ENCODE measurements around the gene ZNF282. TPM values are rescaled to one million over a fixed set of nuclear protein-coding genes. Genes with fewer than 3 reads are reported as not detected.

Gene ZNF282
- total and polyA plus RNA-seq, 9 of the 15 experiments (the other 6 are each of a cell fraction or from before 2014, with no cell fraction given), result 0.76 to 58.6 (median 17.4) TPM

DNA sequence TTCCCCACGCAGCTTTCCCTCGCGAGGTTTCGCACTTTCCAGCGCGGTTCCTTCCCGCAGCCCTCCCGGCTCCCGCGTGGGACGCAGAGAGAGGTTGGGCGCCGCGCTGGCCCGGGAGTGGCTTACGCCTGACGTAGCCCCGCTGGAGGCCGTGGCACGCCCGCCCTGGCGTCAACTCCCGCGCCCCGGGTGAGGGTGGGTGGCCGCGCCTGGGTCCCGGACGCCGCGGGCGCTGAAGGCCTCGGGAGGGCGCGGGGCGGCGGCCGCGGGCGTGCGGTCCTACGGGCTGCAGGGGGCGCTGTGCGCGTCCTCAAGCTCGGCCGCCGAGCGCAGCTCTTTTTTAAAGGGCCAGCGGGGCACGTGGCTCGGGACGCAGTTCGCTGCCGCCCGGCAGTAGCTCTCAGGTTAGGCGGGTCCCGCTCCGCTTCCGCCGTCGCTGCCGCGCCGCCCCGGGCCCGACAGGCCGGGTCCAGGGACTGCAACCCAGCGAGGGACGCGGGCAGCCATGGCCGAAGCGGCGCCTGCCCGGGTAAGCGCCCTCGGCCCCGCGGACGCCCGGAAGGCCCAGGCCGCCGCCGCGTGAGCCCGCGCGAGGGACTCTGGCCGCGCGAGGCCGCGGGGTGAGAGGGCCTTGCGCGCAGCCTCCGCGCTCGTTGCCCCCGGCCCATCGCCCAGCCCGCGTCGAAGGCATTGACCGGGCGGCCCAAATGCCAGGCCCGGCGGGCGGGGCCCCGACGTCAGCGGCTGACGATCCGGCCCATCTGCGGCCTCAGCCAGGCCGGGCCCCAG, 66.7 kb downstream of the ZNF282 start, which contains the start of gene ZNF783 (continued):
- no peak for TF ChIP-seq ZNF140 (CRISPR knock-in tag; IDR thresholded peaks at IDR 0.05)
- no peak for TF ChIP-seq PCBP1 (IDR thresholded peaks at IDR 0.05; ENCODE audit: low read depth, low read length, poor library complexity, severe bottlenecking)
- TF ChIP-seq, protein P1, sequence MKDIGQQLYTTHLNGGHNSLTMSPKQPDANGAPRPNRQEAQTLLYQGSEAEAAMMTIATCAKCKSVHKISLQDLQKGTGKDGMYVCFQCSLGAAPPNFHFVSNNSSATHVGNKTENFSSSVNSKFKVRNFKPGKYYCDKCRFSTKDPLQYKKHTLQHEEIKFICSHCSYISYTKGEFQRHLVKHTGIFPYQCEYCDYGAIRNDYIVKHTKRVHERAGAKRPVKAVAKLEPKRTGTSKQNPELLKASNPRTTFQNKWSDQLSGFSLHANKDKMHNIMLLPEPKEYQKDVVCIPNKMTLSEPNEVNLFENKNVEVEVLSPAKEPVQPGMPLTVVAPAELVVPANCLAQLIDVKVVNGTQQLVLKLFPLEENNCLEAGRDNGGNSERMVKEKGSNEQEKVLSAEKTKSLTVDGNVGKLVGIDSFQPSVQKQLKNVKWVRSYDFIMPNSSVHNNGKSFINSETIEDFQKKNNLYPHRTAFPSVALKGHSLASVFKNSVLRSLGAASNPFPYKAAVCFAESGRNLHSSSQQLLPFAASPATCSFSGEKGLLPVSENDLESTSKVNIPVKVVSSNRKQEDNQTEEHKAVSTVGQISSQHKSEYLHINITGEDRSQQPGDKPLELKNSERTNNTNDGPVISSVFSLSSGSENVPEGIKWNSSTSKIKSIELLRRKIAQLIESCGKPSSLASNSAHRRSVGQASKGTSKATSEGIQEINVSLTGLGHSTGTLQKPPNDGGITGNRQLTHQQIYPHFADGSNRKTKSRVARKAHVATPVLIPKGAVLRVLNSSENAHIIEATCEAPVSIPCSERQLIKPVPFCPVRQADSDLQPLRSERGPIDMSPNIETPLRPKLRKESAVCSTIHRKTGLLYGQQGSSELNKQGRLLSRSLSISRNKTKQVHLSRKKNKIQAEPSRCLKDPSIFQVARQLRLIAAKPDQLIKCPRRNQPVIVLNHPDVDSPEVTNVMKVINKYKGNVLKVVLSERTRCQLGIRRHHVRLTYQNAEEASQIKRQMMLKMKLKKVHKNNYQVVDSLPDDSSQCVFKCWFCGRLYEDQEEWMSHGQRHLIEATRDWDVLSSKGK (CRISPR knock-in tag; IDR thresholded peaks at IDR 0.05), result no peak
- no peak for TF ChIP-seq PHB2 (IDR thresholded peaks at IDR 0.05; ENCODE audit: low read depth)
- TF ChIP-seq MXI1 (IDR thresholded peaks at IDR 0.05; ENCODE audit: low read depth, low read length), result peak; percentile 90
- TF ChIP-seq KDM4B (IDR thresholded peaks at IDR 0.05; ENCODE audit: borderline replicate concordance in 2 of 2, low read depth in 1 of 2), result no peak
- TF ChIP-seq, protein P2, sequence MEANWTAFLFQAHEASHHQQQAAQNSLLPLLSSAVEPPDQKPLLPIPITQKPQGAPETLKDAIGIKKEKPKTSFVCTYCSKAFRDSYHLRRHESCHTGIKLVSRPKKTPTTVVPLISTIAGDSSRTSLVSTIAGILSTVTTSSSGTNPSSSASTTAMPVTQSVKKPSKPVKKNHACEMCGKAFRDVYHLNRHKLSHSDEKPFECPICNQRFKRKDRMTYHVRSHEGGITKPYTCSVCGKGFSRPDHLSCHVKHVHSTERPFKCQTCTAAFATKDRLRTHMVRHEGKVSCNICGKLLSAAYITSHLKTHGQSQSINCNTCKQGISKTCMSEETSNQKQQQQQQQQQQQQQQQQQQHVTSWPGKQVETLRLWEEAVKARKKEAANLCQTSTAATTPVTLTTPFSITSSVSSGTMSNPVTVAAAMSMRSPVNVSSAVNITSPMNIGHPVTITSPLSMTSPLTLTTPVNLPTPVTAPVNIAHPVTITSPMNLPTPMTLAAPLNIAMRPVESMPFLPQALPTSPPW (CRISPR knock-in tag; IDR thresholded peaks at IDR 0.05), result no peak
- peak; percentile 66; the same call in 1 of the 2 replicates for TF ChIP-seq PHF8 (IDR thresholded peaks at IDR 0.05; ENCODE audit: borderline replicate concordance, low read length)
- TF ChIP-seq TRIM28 (IDR thresholded peaks at IDR 0.05), result no peak
- no peak for TF ChIP-seq TAF15 (IDR thresholded peaks at IDR 0.05; ENCODE audit: low read depth, low read length)
- TF ChIP-seq GTF2E2 (tag; IDR thresholded peaks at IDR 0.05), result no peak
- TF ChIP-seq, protein P3, sequence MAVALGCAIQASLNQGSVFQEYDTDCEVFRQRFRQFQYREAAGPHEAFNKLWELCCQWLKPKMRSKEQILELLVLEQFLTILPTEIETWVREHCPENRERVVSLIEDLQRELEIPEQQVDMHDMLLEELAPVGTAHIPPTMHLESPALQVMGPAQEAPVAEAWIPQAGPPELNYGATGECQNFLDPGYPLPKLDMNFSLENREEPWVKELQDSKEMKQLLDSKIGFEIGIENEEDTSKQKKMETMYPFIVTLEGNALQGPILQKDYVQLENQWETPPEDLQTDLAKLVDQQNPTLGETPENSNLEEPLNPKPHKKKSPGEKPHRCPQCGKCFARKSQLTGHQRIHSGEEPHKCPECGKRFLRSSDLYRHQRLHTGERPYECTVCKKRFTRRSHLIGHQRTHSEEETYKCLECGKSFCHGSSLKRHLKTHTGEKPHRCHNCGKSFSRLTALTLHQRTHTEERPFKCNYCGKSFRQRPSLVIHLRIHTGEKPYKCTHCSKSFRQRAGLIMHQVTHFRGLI (CRISPR knock-in tag; IDR thresholded peaks at IDR 0.05), result 0 out of 2 replicates have a peak, but pooled peaks have one; percentile 21
- TF ChIP-seq SAP30 (IDR thresholded peaks at IDR 0.05; ENCODE audit: borderline replicate concordance, insufficient read depth, low read depth, low read length, poor library complexity, severe bottlenecking), result peak; percentile 91
- TF ChIP-seq, protein P4, sequence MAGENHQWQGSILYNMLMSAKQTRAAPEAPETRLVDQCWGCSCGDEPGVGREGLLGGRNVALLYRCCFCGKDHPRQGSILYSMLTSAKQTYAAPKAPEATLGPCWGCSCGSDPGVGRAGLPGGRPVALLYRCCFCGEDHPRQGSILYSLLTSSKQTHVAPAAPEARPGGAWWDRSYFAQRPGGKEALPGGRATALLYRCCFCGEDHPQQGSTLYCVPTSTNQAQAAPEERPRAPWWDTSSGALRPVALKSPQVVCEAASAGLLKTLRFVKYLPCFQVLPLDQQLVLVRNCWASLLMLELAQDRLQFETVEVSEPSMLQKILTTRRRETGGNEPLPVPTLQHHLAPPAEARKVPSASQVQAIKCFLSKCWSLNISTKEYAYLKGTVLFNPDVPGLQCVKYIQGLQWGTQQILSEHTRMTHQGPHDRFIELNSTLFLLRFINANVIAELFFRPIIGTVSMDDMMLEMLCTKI (IDR thresholded peaks at IDR 0.05; ENCODE audit: partially characterized antibody), result no peak
- TF ChIP-seq SIN3A (IDR thresholded peaks at IDR 0.05; ENCODE audit: borderline replicate concordance in 2 of 2, control insufficient read depth in 1 of 2, low read depth in 2 of 2, low read length in 2 of 2), result peak; percentile 57 to 89; a peak in 3 of 4 replicates
- TF ChIP-seq RBFOX2 (IDR thresholded peaks at IDR 0.05; ENCODE audit: low read depth, low read length), result peak; percentile 83
- TF ChIP-seq, protein P5, sequence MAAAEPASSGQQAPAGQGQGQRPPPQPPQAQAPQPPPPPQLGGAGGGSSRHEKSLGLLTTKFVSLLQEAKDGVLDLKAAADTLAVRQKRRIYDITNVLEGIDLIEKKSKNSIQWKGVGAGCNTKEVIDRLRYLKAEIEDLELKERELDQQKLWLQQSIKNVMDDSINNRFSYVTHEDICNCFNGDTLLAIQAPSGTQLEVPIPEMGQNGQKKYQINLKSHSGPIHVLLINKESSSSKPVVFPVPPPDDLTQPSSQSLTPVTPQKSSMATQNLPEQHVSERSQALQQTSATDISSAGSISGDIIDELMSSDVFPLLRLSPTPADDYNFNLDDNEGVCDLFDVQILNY (CRISPR knock-in tag; IDR thresholded peaks at IDR 0.05), result 0 out of 2 replicates have a peak, but pooled peaks have one; percentile 40
